CD4-positive, alpha-beta T cell treated with Interleukin-17A for 4 hours (primary cell): ENCODE results near the gene KRT77.

ENCODE experiments used
- DNase-seq: peaks from one replicate; pipeline ENCODE4 v3.0.0-alpha.2; 2020; ENCODE audit warnings: mixed read lengths

Gene KRT77

GRCh38 chr12:52651726-52652261, 51.5 kb downstream of the KRT77 start, which contains the start of gene KRT2:
TSS of gene KRT2 (minus strand) at chr12:52652211. CDS start at chr12:52652142, 69 bp downstream.
- DNase-seq, result no peak

GRCh38 chr12:52650520-52651081, 52.7 kb downstream of the KRT77 start:
- no peak for DNase-seq

GRCh38 chr12:52649066-52649465, 54.3 kb downstream of the KRT77 start:
- no peak for DNase-seq

GRCh38 chr12:52648012-52648550, 55.2 kb downstream of the KRT77 start:
- DNase-seq, result no peak

GRCh38 chr12:52647601-52648000, 55.7 kb downstream of the KRT77 start:
- no peak for DNase-seq

GRCh38 chr12:52646613-52647012, 56.7 kb downstream of the KRT77 start:
- DNase-seq, result no peak

GRCh38 chr12:52645982-52646381, 57.3 kb downstream of the KRT77 start:
- DNase-seq, result no peak

GRCh38 chr12:52645120-52645761, 58.1 kb downstream of the KRT77 start:
- peak; percentile 67 for DNase-seq

- no peak for DNase-seq
These were observed 59.3 kb downstream of the KRT77 start for GRCh38 chr12:52644078-52644415.

- no peak for DNase-seq
These were observed 59.9 kb downstream of the KRT77 start for GRCh38 chr12:52643233-52644077.

- DNase-seq, result no peak
These were observed 61.9 kb downstream of the KRT77 start for GRCh38 chr12:52641468-52641867.
